Heart right ventricle (tissue), 16 donors: ENCODE results near the gene TAGLN3. TPM values are rescaled to one million over a fixed set of nuclear protein-coding genes. Genes with fewer than 3 reads are reported as not detected.

Source experiments
- ATAC-seq, 8 donors: fragments of 200-7000 bp; cut with Tn5 transposase; one replicate each; pipeline ENCODE4 v1.9.1; 2020; ENCODE audit warnings: mild to moderate bottlenecking in 8 of 8, moderate library complexity in 8 of 8, moderate number of reproducible peaks in 1 of 8
- DNase-seq, 2 donors: peaks; one replicate each; pipeline ENCODE4 v3.0.0-alpha.2; 2020
- H3K27ac ChIP-seq, 10 donors: fragments of 200-600 bp; sonication (generic) in 2 of 10; one replicate each; pipeline versions ENCODE4 v1.5.0 to v1.8.0; 2020 to 2022; ENCODE audit warnings: mild to moderate bottlenecking in 3 of 10
- H3K27me3 ChIP-seq, 7 donors: fragments of 200-600 bp; one replicate each; pipeline ENCODE4 v1.8.0; 2021 to 2022; ENCODE audit warnings: mild to moderate bottlenecking in 2 of 7
- H3K36me3 ChIP-seq, 9 donors: fragments of 200-600 bp; sonication (generic) in 1 of 9; one replicate each; pipeline versions ENCODE4 v1.5.0 to v1.8.0; 2020 to 2022; ENCODE audit warnings: mild to moderate bottlenecking in 2 of 9
- H3K4me1 ChIP-seq, 9 donors: fragments of 200-600 bp; sonication (generic) in 1 of 9; one replicate each; pipeline versions ENCODE4 v1.5.0 to v1.8.0; 2020 to 2022; ENCODE audit warnings: mild to moderate bottlenecking in 4 of 9
- H3K4me3 ChIP-seq, 10 donors: fragments of 200-600 bp; sonication (generic) in 2 of 10; one replicate each; pipeline versions ENCODE4 v1.5.0 to v1.8.0; 2020 to 2022; ENCODE audit warnings: mild to moderate bottlenecking in 7 of 10, moderate library complexity in 2 of 10
- H3K9me3 ChIP-seq, 11 donors: fragments of 200-600 bp in 10 of 11; sonication (generic) in 2 of 11; one replicate each; pipeline versions ENCODE4 v1.5.0 to v1.8.0; 2013 to 2022; ENCODE audit warnings: mild to moderate bottlenecking in 2 of 11, control low read depth in 1 of 11, moderate library complexity in 1 of 11
- WGBS, 2 donors: extraction: QIAGEN DNeasy Blood & Tissue Kit; methylation state at CpG; one replicate each; pipeline ENCODE4 v1.1.7; 2013; ENCODE audit warnings: inconsistent platforms in 1 of 2; 5-methylcytosine and 5-hydroxymethylcytosine counted together
- intact Hi-C, 10 donors: fragments of 100-400 bp; cut with DNase I; formaldehyde crosslinking; loops; one replicate each; pipeline versions ENCODE4 v1.11.1 to v1.14.2; 2022
- polyA plus RNA-seq, 2 donors: library from polyadenylated mRNA; stranded (reverse); fragments of 200-250 nt; gene quantifications; one replicate each; pipeline ENCODE4 v1.2.3, GENCODE V29; 2013
- total RNA-seq, 10 donors: library from RNA; stranded (reverse); fragmentation: NEBNext Ultra II Directional in 3 of 10; extraction: Animal tissue kit (Norgen Biotek cat#: 25700) in 3 of 10; gene quantifications; one replicate each; pipeline versions ENCODE4 v1.2.1 to v1.2.4, GENCODE V29; 2021 to 2023
- TF ChIP-seq, protein P1 (sequence below), 9 donors: fragments of 200-600 bp; sonication (generic) in 2 of 9; IDR thresholded peaks; one replicate each; pipeline versions ENCODE4 v1.5.0 to v1.8.0; 2021 to 2022; ENCODE audit warnings: antibody characterized with exemption in 9 of 9, mild to moderate bottlenecking in 5 of 9, moderate library complexity in 1 of 9
- donor health status: Arrhythmogenic right ventricular cardiomyopathy.
- donor health status: ischemic (EF 13 %, LVEDD 7.1; RV severe dilation, severe dysfunction).
- donor health status: healthy with polysubstance abuse.
- donor health status: DM: no; HTN: yes; CAD: no.
- donor health status: DM: no; HTN: no; CAD: no.
- donor health status: ischemic (EF 25% LVEDD 6.9; RV normal size, moderate dysfunction).
- donor health status: ischemic (EF 25% LVEDD 5.7; RV mildly dilated, moderate dysfunction).
- donor health status: healthy.
- donor health status: DM: yes; HTN: yes; CAD: no.
- donor health status: Ischemic cardiomyopathy.
- donor health status: ischemic (EF 35%, LVEDD 5.7; RV mildly dilated, moderate dysfunction).
- donor health status: nonischemic (EF 11% LVEDD 7.7; RV severe dilation, severe dysfunction).
- donor health status: DM: yes; HTN: yes; CAD: no.
- donor health status: PGD.
- donor health status: ischemic (EF 29% LVEDD 5.4; RV normal size, mild dysfunction).
- donor health status: nonischemic (EF 23%, LVEDD 6.1; RV moderate dilation, normal function).

Gene TAGLN3
- total and polyA plus RNA-seq, 12 donors: 0.10 to 1.1 (median 0.58) TPM; not detected in 3

DNA sequence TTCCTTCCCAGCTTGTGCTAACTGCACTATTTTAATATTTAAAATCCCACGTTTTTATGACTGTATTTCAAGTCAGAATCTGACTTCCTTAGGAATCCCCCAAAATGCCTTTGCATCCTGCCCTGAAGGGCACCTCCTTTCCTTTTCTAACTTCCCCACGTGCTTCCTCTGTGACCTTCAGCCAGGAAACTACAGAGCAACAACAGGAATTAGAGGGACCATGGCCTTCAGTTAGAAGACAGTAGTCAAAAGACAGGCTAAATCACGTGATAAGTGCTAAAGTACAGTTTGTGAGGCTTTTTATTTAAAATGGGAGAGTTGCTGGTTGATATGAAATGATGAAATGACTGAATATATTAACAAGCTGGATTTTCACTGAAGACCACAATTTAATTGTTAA lies 31.7 kb upstream of the TAGLN3 start:
- peaks cover 0 to 62% (median 30%) of the 10 kb centered on the region in 9 donors for H3K4me1 ChIP-seq

DNA sequence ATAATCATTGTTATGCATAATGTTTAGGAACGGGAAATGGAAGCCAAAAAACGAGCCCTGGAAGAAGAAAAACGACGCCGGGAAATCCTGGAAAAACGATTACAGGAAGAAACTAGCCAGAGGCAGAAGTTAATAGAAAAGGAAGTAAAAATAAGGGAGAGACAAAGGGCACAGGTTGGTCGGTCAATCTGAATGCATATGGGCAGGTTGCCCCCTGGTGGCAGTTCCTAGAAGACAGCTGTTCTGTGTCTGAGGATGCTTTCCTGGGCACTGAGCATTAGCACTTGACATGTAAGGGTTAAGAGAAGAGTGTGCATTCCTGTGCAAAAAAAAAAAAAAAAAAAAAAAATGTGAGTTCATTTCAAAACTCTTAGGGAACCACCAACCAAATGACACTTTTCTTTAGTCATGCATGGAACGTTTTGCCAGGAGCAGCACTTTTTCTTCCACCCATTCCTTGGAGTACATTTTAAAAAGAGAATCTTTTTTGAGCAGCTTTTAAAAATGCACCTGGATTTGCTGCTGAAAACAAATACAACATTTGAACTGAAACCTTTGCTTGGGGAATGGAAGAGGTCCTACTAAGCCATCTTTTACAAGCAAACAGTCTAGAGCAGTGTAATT lies 31.0 kb upstream of the TAGLN3 start:
- Histone ChIP-seq H3K9me3 (no peaks in the 10 kb centered on the region), H3K36me3 (peaks cover 0 to 87% (median 20%) of the 10 kb centered on the region in 9 donors), H3K4me3 (peak overlapping the region in 1 of 10 donors; percentile 10), H3K27me3 (no peaks in the 10 kb centered on the region), H3K4me1 (peaks cover 0 to 62% (median 30%) of the 10 kb centered on the region in 9 donors), H3K27ac (peak overlapping the region in 9 of 10 donors; percentile 28 to 81 (median 56))
- ATAC-seq (peak; percentile 74 to 88 (median 82)), DNase-seq (peak; percentile 68 to 85)
- TF ChIP-seq, protein P1, sequence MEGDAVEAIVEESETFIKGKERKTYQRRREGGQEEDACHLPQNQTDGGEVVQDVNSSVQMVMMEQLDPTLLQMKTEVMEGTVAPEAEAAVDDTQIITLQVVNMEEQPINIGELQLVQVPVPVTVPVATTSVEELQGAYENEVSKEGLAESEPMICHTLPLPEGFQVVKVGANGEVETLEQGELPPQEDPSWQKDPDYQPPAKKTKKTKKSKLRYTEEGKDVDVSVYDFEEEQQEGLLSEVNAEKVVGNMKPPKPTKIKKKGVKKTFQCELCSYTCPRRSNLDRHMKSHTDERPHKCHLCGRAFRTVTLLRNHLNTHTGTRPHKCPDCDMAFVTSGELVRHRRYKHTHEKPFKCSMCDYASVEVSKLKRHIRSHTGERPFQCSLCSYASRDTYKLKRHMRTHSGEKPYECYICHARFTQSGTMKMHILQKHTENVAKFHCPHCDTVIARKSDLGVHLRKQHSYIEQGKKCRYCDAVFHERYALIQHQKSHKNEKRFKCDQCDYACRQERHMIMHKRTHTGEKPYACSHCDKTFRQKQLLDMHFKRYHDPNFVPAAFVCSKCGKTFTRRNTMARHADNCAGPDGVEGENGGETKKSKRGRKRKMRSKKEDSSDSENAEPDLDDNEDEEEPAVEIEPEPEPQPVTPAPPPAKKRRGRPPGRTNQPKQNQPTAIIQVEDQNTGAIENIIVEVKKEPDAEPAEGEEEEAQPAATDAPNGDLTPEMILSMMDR (IDR thresholded peaks at IDR 0.05): peak; percentile 85 to 94 (median 89)
- intact Hi-C loops: loop anchor here (1.0 to 10.0 kb wide), 15 partner anchors 35 to 299 kb away; partner anchors contain the start of gene PHLDB2 (in 1 of the 10)
- 8 to 11% methylated on average over 8 of the region's 8 CpGs for WGBS, 2 donors

More for the DNA sequence above, 31.7 kb upstream of the TAGLN3 start:
- TF ChIP-seq, protein P1 (IDR thresholded peaks at IDR 0.05): no peak
- peaks cover 0 to 87% (median 20%) of the 10 kb centered on the region in 9 donors for H3K36me3 ChIP-seq
- peak overlapping the region in 9 of 10 donors; percentile 28 to 81 (median 56) for H3K27ac ChIP-seq
- H3K4me3 ChIP-seq: peak overlapping the region in 1 of 10 donors; percentile 10
- DNase-seq (no peak), ATAC-seq (peak in 5 of 8 donors; percentile 30 to 68 (median 52))
- no peaks in the 10 kb centered on the region for H3K9me3 ChIP-seq
- intact Hi-C loops: loop anchor here (1.0 to 10.0 kb wide), 13 partner anchors 35 to 298 kb away; no protein-coding TSS in a partner anchor
- no peaks in the 10 kb centered on the region for H3K27me3 ChIP-seq
- 15 to 28% methylated on average over 3 of the region's 3 CpGs for WGBS, 2 donors

DNA sequence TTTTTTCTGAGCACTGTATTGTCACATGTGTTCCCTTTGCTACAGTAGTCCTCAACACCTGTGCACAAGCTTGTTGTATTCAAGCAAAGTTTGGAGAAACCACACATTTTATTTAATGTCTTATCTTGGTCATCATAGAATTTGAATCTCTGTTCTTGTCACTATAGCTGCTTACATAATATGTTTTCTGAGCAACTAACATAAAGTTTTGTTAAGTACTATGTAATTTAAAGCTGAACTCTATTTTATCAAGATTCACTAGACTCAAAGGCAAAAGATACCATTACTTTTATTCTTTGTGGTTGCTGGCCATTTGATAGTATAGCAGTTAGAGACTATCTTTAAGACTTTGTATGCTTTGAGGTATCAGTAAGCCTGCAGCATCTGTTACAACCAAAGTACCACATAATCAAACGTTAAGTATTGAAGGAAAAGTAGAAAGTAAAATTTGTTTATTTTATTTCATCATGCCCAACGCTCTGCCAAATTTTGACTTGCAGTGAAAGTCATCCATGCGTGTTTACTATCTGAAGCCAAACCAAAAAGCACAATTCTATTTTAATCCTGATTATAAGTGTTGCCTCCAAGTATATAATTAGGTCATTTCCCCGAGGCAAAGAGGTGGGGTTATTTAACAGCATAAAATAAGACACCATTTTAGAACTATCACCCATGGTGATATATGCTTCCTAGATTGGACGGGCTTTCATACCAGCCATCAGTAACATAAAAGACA lies 30.2 kb upstream of the TAGLN3 start:
- no peaks in the 10 kb centered on the region for H3K27me3 ChIP-seq
- DNase-seq (no peak), ATAC-seq (peak in 2 of 8 donors; percentile 20 to 28)
- 21 to 32% methylated on average over 5 of the region's 5 CpGs for WGBS, 2 donors
- no peaks in the 10 kb centered on the region for H3K9me3 ChIP-seq
- TF ChIP-seq, protein P1 (IDR thresholded peaks at IDR 0.05): no peak
- peak overlapping the region in 7 of 10 donors; percentile 14 to 81 (median 51) for H3K27ac ChIP-seq
- peaks cover 0 to 87% (median 18%) of the 10 kb centered on the region in 9 donors for H3K36me3 ChIP-seq
- peaks cover 0 to 62% (median 30%) of the 10 kb centered on the region in 9 donors for H3K4me1 ChIP-seq
- no peak overlapping the region for H3K4me3 ChIP-seq
- intact Hi-C loops: loop anchor here in 9 of 10 donors (1.0 to 10.0 kb wide), 12 partner anchors 36 to 300 kb away; partner anchors contain the start of gene PHLDB2 (in 1 of the 9)

DNA sequence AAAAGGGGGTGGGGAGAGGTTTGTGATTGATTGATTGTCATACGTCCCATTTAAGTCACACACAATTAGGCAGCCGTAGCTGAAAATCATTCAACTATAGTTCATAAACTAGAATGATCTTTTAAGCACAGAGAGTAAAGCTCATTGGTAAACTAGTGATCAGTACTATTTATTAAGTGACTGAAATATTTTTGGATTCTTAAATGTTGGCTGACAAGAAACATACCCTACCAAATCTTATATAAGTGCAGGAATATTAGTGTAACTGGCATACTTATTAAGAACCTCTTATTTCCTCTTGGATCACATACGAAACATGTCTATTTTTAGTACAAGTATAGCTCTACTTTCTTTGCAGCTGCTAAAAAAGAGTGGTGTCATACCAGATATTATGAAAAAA lies 28.3 kb upstream of the TAGLN3 start:
- Histone ChIP-seq H3K9me3 (no peaks in the 10 kb centered on the region), H3K27me3 (no peaks in the 10 kb centered on the region), H3K27ac (peak overlapping the region; percentile 46 to 75 (median 65)), H3K36me3 (peaks cover 0 to 87% (median 24%) of the 10 kb centered on the region in 9 donors), H3K4me3 (no peak overlapping the region), H3K4me1 (peaks cover 0 to 62% (median 30%) of the 10 kb centered on the region in 9 donors)
- intact Hi-C loops: no loop called here
- ATAC-seq (no peak), DNase-seq (no peak)
- 49 to 62% methylated on average over 3 of the region's 3 CpGs for WGBS, 2 donors
- TF ChIP-seq, protein P1 (IDR thresholded peaks at IDR 0.05): no peak
